Cardiac ventricle fibroblast (primary cell): ENCODE data around the gene CCDC6. TPM values are rescaled to one million over a fixed set of nuclear protein-coding genes. Genes with fewer than 3 reads are reported as not detected.

Source experiments
- total RNA-seq: library from RNA; depleted of rRNA; stranded (reverse); fragments of >200 nt; gene quantifications from 2 replicates; pipeline ENCODE4 v1.2.3, GENCODE V29; 2015

The CCDC6 gene
- 33.4 and 33.5 TPM in 2 replicates for total RNA-seq

DNA sequence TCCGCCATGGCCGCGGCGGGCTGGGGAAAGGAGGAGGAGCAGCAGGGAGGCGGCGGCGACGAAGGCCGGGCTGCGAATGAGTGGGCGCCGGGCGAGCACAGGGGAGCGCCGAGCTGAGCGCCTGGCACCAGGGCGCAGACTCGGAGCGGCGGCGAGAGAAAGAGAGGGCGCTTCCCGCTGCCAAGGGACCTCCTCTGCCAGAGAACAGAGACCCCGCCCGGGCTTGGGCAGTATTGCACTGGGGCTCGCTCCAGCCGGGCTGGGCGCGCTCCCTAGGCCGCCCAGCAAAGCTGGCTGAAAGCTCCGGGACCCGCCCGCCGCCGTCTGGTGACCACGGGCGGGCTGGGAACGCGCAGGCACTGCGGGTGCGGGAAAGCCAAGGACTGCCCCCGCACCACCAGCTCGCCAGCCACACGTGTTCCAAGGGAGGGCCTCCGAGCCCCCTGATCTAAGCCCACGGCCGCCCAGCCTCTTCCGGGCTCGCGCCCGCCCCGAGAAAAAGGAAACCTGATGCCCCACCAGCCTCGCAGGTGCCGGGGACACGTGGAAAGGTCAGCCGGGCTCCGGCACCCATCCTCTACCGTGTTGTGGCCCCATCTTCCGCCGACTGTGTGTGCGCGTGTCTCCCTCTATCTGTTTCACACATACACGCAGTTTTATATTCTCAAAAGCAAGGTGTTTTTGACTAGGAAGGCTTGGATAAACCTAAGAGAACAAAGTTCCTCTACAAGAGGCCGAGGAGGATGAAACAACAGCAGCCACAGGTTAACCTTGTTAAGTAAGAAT, at the start of gene CCDC6:
TSS of gene CCDC6 (minus strand) at position 140 of the 786 bp plus-strand sequence. CDS start at position 8, 132 bp downstream.

DNA sequence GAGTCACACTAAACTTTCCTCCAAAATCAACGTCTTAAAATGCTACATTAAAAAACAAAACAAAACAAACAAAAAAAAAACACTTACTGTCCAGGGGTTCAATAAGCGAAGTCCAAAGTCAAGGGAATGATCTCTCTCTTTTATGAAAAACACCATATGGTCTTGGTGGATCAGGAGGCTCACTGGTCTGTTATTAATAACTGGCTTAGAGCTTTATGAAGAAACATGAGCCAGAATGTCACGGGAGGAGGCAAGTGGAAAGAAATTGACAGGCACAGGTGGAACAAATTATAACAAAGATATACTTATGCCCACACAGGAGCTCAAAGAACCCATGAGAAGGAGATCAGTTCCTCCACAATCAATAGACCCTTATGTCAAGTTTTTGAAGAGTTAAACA, 153.1 kb downstream of the CCDC6 start, which contains the start of gene MRLN:
TSS of gene MRLN (minus strand) at position 189 of the 400 bp plus-strand sequence.

Other genes with a start within 250 kb of the CCDC6 start
- 0.37 and 0.59 TPM in 2 replicates for gene SLC16A9, start 196.7 kb downstream of the CCDC6 start, total RNA-seq
- gene MRLN, start 153.1 kb downstream of the CCDC6 start, total RNA-seq = not detected in 2 replicates